Activated naive CD4-positive, alpha-beta T cell (primary cell): ENCODE data around the gene LRRC1.
A peak's percentile ranks its signal among the peaks of the same experiment; 100 is the strongest.
"Not testable (repeated sequence)": the region's sequence is repeated elsewhere in the genome, so short reads cannot be mapped to it uniquely, and the experiment has no call there.

ENCODE experiments used
- DNase-seq, 4 experiments: peaks; one replicate each; lab custom pipeline; 2025; lab: John Stamatoyannopoulos, UW

The LRRC1 gene

DNA sequence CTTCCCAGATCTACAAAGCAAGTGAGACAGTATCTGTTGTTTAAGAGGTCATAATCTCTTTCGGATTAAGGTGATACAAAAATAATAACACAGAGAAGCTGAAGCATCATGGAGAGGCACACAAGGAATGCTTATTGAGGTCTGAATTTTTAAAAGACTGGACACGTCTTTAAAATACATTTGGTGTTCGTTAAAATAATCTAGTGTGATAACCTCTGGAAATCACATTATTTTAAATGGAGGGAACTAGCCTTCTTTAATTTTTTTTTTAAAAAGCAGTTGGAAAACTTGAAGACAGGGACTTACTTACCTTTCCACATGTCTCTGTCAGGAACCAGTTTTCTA lies 1.9 kb upstream of the LRRC1 start:
- no peak for DNase-seq

DNA sequence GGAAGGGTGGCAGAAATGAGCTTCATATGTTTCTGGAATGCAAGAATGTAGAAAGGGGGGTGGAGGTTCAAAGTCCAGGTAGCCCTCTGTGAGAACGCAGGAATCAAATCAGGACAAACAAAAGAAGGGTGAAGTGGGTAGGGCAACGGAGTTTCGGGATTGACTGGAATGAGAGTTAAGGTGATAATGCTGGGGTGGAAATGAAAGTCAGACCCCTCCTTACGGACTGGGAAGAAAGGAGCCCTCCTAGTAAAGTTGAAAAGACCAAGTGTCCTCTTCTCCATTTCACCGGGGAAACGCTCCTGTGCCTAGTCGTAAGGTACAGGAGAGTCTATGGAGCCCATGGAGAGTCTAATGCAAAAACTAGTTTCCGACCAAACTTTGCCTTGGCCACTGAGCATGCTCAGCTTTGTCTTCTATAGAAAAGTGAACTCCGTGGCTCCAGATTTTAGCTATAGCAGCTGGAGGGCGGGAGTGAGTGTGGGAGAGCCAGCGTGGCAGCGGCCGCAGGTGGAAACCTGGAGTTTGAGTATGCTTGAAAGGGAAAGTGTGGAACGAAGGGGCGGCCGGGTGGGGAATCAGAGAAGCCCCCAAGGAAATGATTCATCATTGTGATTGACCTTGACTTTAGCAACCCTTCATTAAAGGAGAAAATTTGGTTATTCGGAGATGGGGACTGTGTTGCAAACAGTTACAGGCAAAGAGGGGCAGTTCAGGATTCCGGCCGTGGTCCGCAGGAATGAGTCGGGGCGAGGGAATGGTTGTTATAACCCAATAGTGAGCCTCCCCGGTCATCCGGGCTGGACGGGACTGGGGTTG lies 1.3 kb upstream of the LRRC1 start:
- peak in 1 of 4 experiments; percentile 3 for DNase-seq

DNA sequence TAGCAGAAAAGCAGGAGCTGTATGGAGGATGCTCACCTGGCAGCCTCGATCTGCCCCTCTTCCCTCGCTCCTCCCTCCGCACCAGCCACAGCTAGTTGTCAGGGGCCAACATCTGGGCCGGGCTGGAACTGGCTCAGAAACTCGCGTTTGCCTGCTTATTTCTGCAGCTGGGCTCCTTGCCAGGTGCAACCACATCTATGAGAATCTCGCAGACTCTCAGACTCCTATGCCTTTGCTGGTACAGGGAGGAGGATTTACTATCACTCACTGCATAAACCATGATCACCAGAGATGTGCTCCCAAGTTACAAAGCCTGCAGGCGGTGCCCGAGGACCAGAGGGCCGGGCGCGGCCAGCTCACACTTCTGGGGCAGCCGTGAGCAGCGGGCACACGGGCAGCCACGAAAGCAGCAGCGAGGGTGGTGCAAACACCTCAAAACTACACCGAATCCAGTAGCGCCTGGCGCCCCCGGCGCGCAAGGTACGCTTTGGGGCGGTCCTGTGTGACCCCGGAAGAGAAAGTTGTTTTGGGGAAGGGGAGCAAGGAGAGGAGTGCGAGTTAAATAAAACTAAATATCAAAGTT lies 577 bp upstream of the LRRC1 start:
- DNase-seq, result peak in 2 of 4 experiments; percentile 33 to 48

DNA sequence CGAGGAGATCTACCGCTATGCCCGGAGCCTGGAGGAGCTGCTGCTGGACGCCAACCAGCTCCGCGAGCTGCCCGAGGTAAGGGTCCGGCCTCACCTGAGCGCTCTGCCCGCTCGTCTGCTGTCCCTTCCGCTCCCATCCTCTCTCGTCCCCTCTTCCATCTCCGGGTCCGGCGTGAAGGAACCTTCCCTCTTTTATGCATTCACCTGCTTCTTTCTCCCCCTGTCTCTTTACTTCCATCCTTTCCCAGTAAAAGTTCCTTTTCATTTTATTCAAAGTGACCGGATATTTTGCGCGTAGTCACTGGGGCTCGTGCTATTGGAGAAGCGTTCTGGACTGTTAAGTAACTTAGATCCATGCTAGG lies 516 bp downstream of the LRRC1 start:
- no peak for DNase-seq

DNA sequence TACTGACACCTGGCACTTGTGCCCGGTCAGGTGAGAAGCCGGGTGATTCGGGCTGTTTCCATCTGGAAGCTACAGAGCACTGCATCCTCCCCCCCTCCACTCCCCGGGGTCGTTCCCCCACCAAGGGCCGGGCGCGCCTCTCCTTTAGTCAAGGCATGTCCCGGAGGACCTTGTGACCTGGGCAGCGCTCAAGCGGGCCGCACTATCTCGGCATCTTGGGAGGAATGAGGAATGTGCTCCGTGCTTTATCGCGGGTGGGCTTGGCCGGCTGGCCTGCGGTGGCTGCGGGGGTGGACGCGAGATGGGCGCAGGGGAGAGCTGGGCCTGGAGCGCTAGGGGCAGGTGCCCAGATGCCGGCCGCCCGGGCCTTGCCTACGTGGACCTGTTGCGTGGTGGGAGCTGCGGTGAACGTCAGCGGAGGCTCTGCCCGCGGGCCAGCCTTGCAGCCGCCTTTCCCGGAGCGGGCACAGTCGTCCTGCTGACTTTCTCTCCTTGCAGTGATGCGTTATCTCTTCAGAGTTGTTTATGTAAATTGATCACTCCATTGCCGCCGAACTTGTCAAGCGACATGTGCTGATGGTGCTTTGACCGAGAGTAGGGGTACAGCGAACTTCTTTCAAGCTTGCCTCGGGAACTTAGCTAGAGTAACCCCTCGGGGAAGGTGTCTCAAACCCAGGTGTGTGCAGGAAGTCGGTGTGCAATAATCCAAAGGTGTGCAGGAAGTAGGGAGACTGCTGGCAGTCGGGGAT lies 1.1 kb downstream of the LRRC1 start:
- peak in 1 of 4 experiments; percentile 2 for DNase-seq

DNA sequence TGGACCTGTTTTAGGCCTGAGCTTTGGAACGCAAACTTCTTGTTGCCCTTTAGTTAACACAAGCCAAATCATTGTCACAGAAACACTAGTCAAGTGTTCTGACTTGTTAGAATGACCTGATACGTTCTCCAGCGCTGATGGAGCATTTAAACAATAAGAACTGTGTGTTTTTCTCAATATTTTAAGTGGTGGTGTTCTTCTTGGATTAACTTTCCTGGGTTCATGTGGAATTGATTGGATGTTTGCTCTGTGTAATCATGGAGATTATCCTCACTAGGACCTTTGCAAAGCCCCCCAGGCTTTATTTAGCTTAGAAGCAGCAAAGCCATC lies 1.6 kb downstream of the LRRC1 start:
- no peak for DNase-seq

DNA sequence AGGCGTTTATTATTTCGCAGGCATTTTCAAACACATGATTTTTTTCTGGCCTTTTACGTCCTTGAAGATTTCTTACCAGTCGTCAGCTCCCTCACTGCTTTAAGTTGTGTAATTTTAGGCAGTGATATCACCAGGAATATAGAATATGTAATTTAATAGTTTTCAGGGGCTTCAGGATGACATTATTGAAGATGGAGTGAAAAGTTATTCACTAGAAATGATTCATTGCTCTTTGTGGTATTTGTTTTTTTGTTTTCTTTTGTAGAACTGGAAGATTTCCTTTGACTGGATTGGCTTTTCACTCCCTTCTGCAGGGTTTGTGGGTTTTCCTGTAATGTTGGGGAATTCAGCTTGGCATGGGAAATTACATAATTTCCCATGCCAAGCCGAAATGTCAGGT lies 2.0 kb downstream of the LRRC1 start:
- no peak for DNase-seq

DNA sequence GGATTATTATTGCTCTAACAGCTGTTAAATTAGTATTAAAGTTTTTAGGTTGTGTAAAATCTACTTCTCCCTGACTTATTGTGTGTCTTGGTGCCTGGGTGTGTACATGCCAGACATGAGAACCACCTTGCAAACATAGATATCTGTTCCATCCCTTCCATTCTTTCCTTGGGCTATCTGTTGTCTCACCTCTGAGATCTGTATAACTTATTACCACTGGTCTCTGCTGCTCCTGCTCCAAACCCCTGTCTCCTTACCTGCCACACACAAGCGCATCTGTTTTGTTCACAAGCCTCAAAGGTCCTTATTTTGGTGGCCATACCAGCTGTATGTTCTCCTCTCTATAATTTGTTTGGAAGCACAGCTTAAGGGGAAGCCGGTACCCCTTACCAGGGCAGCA lies 2.5 kb downstream of the LRRC1 start:
- no peak for DNase-seq

DNA sequence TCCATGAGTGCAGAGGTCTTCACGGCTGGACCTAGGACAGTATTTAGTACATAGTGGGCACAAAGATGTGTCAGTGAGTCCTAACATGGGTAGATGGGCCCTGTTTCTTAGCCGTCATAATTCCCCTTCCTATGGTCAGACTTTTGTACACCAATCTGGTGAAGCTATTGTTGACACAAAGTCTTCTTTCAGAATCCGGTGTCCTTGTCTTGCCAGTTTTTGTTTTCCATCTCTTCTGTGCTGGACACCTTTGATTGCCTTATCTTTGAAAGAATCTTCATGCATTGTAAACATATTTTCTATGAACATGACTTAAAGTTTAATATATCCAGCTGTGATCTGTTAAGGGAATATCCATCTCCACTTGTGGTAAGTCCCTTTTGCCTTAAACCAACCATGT lies 4.5 kb downstream of the LRRC1 start:
- no peak for DNase-seq

DNA sequence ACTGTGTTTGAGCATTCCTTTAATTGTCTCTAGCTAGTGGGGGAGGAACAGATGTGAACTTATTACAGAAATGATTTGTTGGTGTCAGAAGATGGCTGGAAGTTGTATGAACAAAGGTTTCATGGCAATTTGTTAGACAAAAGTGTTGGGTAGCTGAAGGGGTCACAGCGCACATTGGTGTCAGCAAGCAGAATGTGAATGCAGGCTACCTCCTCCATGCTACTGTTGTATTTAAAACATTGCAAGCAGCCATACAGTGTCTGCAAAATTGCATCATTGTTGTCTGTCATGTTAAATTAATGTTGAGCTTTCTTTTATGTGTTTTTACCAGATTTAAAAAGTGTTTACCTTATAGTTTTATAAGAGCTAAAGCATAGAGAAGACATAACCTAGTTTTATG lies 6.2 kb downstream of the LRRC1 start:
- DNase-seq, result no peak

DNA sequence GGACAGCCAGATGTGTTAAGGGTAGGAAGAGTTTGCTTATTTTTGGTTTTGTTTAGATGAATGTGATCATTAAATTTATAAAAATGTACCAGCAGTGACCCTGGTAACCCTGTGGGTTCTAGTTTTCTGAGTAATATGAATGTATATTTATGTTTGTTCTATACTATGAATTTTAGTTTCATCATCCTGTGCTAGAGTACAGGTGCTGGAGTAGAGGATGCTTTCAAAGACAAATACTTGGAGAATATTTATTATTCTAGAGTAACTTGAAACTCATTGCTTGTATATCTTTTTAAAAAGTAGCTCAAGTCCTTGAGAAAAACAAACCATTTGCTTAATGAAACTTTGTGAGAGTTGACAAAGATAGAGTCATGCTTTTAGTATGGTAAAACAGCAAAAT lies 7.8 kb downstream of the LRRC1 start:
- DNase-seq, result no peak

DNA sequence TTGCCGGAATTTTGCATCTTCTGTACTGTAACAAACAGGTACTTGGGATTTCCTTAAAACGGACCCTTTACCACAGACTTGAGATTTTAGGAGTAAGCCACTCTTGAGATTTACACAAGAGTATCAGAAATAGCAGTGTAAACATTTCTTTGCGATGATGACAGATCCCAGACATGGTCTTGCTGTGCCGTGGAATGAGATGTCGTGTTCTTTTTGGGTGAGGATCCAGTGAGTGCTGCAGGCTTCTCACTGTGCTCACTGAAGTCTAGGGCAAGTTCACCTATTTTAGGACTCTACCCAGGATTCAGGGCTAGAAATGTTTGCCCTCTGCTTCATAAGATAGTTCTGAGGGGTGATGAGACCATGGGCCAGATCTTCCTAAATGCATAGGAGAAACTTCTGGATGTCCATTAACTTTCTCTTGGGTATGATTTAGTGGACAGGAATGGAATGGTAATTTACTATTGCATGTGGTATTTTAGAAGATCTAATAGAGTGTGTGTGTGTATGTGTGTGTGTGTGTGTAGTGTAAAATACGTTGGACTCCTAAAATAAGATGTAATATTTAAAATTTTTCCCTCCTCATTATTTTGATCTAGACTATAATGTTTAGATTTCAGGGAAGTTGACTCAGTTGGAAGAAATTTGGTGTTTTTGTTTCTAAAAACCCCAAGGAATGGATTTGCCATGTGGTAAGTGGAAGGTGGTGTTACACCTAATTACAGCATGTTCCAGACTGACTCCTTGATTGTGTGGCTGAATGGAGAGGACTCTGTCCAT lies 8.5 kb downstream of the LRRC1 start:
- DNase-seq, result no peak

DNA sequence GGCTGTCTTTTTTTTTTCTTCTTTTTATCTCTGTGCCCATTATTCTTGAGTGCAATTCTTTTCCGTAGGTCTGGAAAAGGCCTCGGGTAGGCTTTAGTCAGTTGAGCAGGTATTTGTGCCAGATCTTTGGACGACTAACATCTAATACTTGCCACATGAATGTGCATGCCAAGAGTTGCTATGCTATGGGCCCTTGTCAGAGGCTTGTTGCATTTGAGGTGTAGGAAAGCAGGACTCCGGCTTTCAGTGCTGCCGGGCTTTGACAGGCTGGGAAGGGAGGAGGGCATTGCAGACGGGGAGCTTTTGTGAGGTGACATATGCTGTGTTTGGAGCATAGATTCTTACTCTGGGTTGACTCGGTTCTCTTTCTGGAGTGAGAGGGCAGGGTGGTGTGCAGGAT lies 10.2 kb downstream of the LRRC1 start:
- DNase-seq, result no peak

DNA sequence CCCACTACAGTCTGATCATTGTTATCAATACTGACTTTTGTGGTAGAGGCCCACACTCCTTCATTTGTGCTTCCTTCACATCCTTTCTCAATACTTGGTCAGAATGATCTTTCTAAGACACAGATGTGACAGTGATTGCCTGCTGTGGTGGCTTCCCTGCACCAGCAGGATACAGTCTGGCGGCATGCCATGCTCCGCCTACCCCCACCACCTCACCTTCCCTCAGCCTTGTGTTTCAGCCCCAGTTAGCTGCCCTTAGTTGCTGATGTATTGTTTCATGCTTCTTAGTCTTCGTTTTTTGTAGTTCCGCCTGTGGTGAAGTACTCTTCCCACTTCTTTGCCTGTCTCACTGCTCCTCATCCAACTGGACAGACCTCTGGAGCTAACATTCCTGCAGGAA lies 10.9 kb downstream of the LRRC1 start:
- no peak for DNase-seq

DNA sequence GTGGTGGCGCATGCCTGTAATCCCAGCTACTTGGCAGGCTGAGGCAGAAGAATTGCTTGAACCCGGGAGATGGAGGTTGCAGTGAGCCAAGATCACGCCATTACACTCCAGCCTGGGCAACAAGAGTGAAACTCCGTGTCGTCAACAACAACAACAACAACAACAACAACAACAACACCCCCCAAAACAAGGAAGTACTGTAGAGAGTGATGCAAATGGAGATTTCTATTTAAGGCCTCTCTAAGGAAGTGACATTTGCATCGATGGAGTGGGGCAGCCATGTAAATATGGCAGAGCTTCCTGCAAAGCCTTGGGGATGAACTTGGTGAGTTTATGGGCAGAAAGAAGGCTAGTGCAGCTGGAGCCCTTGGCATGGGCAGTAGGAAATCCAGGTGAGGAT lies 12.8 kb downstream of the LRRC1 start:
- not testable (repeated sequence) for DNase-seq

DNA sequence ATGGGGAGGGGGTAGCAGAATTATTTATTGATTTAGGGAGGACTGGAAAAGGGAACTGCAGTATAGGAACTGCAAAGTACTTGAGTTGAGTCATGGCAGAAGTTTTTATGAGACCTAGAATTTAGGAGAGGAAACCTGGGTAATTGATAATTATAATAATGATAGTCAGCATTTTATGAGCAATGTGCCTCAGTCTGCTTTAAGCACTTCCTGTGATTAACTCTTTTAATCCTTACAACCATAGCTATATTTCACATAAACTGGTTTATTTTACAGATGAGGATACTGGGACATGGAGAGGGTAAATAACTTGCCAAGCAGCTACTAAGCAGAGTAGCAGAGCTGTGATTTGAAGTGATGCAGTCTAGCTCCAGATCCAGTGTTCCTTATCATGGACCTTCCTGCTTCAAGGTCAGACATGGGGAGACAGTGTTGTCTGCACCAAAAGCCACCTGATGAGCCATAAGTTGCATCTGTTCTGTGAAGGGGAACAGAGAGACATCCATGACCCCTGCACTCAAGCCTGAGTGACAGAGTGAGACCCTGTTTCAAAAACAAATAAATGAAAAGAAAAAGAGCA lies 13.6 kb downstream of the LRRC1 start:
- no peak for DNase-seq

DNA sequence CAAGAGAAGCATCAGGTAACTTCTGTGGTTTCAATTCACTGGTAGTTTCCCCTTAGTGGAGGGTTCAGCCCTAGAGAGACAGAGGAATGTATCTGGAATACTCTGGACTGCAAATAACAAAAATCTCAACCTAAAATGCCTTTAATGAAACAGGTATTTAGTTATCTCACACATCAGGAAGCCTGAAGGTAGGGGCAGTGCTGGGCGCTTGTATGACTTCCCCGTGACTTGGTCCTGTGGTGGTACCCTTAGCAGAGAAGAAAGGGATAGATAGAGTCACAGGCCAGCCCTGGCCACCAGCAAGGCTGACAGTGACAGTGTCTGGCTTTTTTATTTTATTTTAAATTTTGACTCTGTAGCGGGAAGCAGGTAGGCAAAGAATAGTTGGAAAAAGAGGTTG lies 14.9 kb downstream of the LRRC1 start:
- DNase-seq, result no peak

DNA sequence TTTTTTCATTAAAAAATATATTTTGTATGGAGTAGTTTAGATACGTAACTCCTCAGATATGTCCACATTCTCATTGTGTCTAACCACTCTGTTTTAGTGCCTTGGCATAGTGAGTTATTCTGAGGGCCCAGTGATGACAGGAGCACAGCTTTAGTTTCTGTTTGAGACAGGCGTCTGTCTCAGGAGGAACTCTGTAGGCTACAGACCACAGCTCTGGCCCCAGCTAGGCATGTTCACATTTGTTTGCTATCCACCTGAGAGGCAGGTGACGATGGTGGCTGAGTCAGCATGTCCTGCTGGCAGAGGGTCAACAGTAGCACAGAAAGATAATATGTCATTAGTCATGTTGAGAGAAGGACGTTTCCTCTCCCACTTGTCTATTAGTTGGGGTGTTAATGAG lies 16.3 kb downstream of the LRRC1 start:
- no peak for DNase-seq

DNA sequence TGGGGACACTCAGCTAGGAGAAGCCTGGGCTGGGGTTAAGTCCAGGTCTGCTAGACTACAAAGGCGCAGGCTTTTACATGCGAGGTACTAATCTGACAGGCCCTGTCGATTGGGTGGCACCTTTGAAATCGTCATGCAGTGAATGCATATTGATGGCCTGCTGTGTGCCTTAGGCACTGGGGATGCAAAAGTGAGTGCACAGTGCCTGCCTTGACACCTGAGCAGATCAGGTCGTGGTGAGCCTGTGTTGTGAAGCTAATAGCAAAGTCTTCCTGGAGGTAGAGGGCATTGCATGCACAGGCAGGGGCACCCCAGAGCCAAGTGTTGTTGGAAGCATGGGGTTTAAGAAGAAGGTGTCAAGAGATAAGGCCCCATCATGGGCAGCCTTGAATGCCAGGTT lies 16.9 kb downstream of the LRRC1 start:
- no peak for DNase-seq

DNA sequence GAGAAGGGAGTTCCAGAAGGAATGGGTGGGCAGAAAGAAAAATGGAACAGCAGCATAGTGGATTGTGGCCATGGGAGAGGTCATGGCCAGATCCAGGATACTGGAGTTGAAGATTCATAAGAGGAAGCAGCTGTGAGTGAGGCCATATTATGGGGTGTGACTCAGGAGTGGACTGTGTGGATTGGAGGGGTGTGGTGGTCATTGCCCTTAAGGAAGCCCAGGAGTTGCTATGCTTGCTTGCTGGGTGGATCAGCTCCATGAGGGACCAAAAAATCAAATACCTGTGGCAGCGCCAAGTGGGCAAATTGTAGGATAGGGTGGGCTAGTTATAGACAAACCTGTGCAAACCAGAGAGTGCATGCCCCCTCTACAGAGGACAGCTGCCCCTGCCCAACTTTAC lies 18.3 kb downstream of the LRRC1 start:
- no peak for DNase-seq

DNA sequence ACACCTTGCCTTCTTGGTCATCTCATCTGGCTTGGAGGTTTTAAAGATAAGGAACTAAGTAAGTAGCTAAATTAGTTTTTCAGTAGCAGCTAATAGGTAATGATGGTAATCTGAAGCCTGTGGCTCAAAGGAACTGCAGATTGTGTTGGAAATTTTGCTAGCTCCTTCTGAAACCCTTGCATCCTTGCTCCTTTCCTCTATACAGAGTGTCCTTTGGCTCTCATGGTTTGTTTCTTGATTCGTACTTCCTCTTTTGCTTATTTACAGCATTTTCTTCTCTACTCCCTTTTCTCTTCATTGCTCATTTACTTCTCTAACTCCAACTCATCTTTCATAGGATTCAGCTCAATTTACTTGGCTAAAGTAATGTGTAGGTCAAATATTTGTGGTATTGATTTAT lies 19.0 kb downstream of the LRRC1 start:
- DNase-seq, result no peak

DNA sequence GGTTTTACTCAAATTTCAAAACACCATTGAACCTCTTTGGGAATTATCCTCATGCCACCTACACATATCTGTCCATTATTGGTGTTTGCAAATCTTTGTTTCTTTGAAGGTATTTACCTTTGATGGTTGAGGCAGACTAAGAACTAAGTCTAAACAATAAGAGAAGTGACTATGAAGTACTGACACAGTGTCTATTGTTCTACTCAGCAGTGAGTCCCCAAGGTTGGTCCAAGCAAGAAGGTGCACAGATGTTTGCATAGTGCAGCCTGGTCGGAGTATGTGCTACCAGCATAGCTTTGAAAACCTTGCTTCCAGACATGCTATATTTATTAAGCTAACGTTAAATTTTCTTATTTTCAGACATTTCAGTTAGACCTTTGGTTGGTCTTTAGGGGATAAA lies 19.5 kb downstream of the LRRC1 start:
- DNase-seq, result no peak
